ENCODE data around the gene FUT6.
A peak's percentile ranks its signal among the peaks of the same experiment; 100 is the strongest.
"Not testable (repeated sequence)": the region's sequence is repeated elsewhere in the genome, so short reads cannot be mapped to it uniquely, and the experiment has no call there.

Gene FUT6

GRCh38 chr19:5857203-5858081 lies 17.9 kb upstream of the FUT6 start:
- no peak for DNase-seq (ENCODE audit: low read depth)

GRCh38 chr19:5855151-5855550 lies 15.6 kb upstream of the FUT6 start:
- DNase-seq (ENCODE audit: low read depth): not testable (repeated sequence)

- DNase-seq (ENCODE audit: low read depth): not testable (repeated sequence)
Measured at GRCh38 chr19:5854121-5854520, 14.6 kb upstream of the FUT6 start.

- no peak for DNase-seq (ENCODE audit: low read depth)
Measured at GRCh38 chr19:5851302-5851701, 11.8 kb upstream of the FUT6 start, which contains the start of gene FUT3. FUT3 (minus strand) TSS chr19:5851449.

- peak; percentile 55 for DNase-seq (ENCODE audit: low read depth)
Measured at GRCh38 chr19:5850743-5851293, 11.3 kb upstream of the FUT6 start.

- DNase-seq (ENCODE audit: low read depth): no peak
Measured at GRCh38 chr19:5850189-5850588, 10.7 kb upstream of the FUT6 start.

GRCh38 chr19:5848621-5849020 lies 9.1 kb upstream of the FUT6 start:
- not testable (repeated sequence) for DNase-seq (ENCODE audit: low read depth)

GRCh38 chr19:5847846-5848245 lies 8.3 kb upstream of the FUT6 start:
- not testable (repeated sequence) for DNase-seq (ENCODE audit: low read depth)

- DNase-seq (ENCODE audit: low read depth): no peak
Measured at GRCh38 chr19:5844456-5845433, 5.2 kb upstream of the FUT6 start.

GRCh38 chr19:5843295-5843927 lies 3.9 kb upstream of the FUT6 start:
- DNase-seq (ENCODE audit: low read depth): no peak

- not testable (repeated sequence) for DNase-seq (ENCODE audit: low read depth)
Measured at GRCh38 chr19:5841735-5842111, 2.2 kb upstream of the FUT6 start.

GRCh38 chr19:5838353-5839064 lies 993 bp downstream of the FUT6 start:
- no peak for DNase-seq (ENCODE audit: low read depth)

GRCh38 chr19:5837761-5838352 lies 1.6 kb downstream of the FUT6 start:
- no peak for DNase-seq (ENCODE audit: low read depth)

GRCh38 chr19:5832527-5833216 lies 6.8 kb downstream of the FUT6 start:
- DNase-seq (ENCODE audit: low read depth): no peak

GRCh38 chr19:5832061-5832460 lies 7.4 kb downstream of the FUT6 start:
- no peak for DNase-seq (ENCODE audit: low read depth)

GRCh38 chr19:5831159-5831558 lies 8.3 kb downstream of the FUT6 start:
- DNase-seq (ENCODE audit: low read depth): no peak

GRCh38 chr19:5829567-5830310 lies 9.8 kb downstream of the FUT6 start:
- DNase-seq (ENCODE audit: low read depth): no peak

- peak; percentile 10 for DNase-seq (ENCODE audit: low read depth)
Measured at GRCh38 chr19:5828661-5829566, 10.6 kb downstream of the FUT6 start.

Measured in iris pigment epithelial cell (primary cell).